HEK293T (cell line): ENCODE data around the gene CXXC5.

Experiments used
- CTCF ChIA-PET: fragments of 350-600 bp; formaldehyde crosslinking; extraction: SDS; loops from one replicate; lab custom pipeline; 2021; ENCODE audit warnings: antibody characterized with exemption, inconsistent platforms; lab: Yijun Ruan, JAX
- POLR2A ChIA-PET: fragments of 350-600 bp; formaldehyde crosslinking; extraction: SDS; loops from one replicate; lab custom pipeline; 2020; ENCODE audit warnings: antibody characterized with exemption, inconsistent platforms; lab: Yijun Ruan, JAX
- DNase-seq: peaks from one replicate; pipeline ENCODE4 v3.0.0; 2012; ENCODE audit warnings: mixed read lengths; ENCODE audit errors: extremely low spot score
- ARNT ChIP-seq: fragments of 450-650 bp; IDR thresholded peaks from 2 replicates; pipeline ENCODE4 v1.6.1; 2017; ENCODE audit warnings: mild to moderate bottlenecking
- BHLHE40 ChIP-seq: fragments of 450-650 bp; IDR thresholded peaks from 2 replicates; pipeline ENCODE4 v1.6.1; 2016; ENCODE audit warnings: mild to moderate bottlenecking, moderate library complexity, borderline replicate concordance
- CTBP1 ChIP-seq: fragments of 450-650 bp; IDR thresholded peaks from 2 replicates; pipeline ENCODE4 v1.6.1; 2016; ENCODE audit warnings: borderline replicate concordance
- ELF4 ChIP-seq: fragments of 450-650 bp; IDR thresholded peaks from 2 replicates; pipeline ENCODE4 v1.6.1; 2017; ENCODE audit warnings: antibody characterized with exemption
- FOXA1 ChIP-seq: fragments of 450-650 bp; IDR thresholded peaks from 2 replicates; pipeline ENCODE4 v1.6.1; 2016; ENCODE audit warnings: mild to moderate bottlenecking
- FOXK2 ChIP-seq: fragments of 450-650 bp; IDR thresholded peaks from 2 replicates; pipeline ENCODE4 v1.6.1; 2016; ENCODE audit warnings: mild to moderate bottlenecking
- FOXM1 ChIP-seq: fragments of 450-650 bp; IDR thresholded peaks from 2 replicates; pipeline ENCODE4 v1.6.1; 2017; ENCODE audit warnings: mild to moderate bottlenecking, borderline replicate concordance
- HDGF ChIP-seq: fragments of 450-650 bp; IDR thresholded peaks from 2 replicates; pipeline ENCODE4 v1.6.1; 2017; ENCODE audit warnings: antibody characterized with exemption, borderline replicate concordance
- L3MBTL2 ChIP-seq: fragments of 450-650 bp; conservative IDR thresholded peaks from 2 replicates; pipeline ENCODE4 v1.6.1; 2016; ENCODE audit warnings: mild to moderate bottlenecking
- LEF1 ChIP-seq: fragments of 450-650 bp; IDR thresholded peaks from 2 replicates; pipeline ENCODE4 v1.6.1; 2017; ENCODE audit warnings: mild to moderate bottlenecking, borderline replicate concordance
- NFRKB ChIP-seq: fragments of 450-650 bp; IDR thresholded peaks from 2 replicates; pipeline ENCODE4 v1.6.1; 2016; ENCODE audit warnings: mild to moderate bottlenecking, moderate library complexity
- PKNOX1 ChIP-seq: fragments of 450-650 bp; IDR thresholded peaks from 2 replicates; pipeline ENCODE4 v1.6.1; 2016
- SP1 ChIP-seq: fragments of 450-650 bp; IDR thresholded peaks from 2 replicates; pipeline ENCODE4 v1.6.1; 2017
- SUZ12 ChIP-seq: fragments of 450-650 bp; IDR thresholded peaks from 2 replicates; pipeline ENCODE4 v1.6.1; 2016; ENCODE audit warnings: mild to moderate bottlenecking
- ZNF384 ChIP-seq: fragments of 450-650 bp; IDR thresholded peaks from 2 replicates; pipeline ENCODE4 v1.6.1; 2016

Gene CXXC5

DNA sequence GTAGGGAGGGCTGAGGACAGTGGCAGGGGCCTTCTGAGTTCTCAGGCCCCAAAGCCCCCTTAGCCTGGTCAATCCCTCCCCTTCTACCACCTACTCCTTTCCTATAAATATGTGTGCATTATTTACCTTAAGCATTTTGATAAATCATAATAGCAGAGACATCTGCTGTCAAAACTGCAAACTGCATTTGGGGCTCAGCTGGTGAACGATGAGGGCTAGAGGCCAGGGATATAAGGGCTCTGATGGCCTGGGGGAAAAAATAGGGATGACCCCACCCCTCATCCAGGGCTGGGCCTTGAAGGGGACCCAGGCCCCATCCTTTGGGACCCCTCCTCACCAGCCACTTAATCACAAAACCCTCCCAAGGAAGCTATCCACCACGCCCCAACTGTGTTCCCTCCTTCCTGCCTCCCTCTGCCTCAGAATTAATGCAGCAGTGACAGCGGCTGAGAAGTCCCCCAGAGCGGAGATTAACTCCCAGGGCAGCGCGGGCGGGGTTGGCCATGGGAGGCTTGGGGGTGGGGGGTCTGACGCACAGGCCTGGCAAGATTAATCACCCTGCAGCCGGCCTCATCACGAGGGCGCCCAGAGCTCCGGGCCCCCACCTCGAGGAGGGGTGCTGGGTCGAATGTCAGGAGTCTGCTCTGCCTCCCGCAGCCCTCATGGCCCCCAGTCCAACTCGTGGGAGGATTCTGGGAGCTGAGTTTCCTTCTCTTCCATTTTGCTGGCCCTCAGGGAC is 42.1 kb downstream of the CXXC5 start:
- TF ChIP-seq LEF1 (no peak), ZNF384 (no peak)
- ChIA-PET POLR2A (interaction anchor here (0.8 kb wide), 1 partner anchor 21 kb away, joined by 4 read pairs; no protein-coding TSS in a partner anchor), CTCF (interaction anchor here (0.6 to 1.4 kb wide), 7 partner anchors 7 to 71 kb away, joined by 3 to 8 read pairs (median 3); no protein-coding TSS in a partner anchor)
- no peak for DNase-seq

DNA sequence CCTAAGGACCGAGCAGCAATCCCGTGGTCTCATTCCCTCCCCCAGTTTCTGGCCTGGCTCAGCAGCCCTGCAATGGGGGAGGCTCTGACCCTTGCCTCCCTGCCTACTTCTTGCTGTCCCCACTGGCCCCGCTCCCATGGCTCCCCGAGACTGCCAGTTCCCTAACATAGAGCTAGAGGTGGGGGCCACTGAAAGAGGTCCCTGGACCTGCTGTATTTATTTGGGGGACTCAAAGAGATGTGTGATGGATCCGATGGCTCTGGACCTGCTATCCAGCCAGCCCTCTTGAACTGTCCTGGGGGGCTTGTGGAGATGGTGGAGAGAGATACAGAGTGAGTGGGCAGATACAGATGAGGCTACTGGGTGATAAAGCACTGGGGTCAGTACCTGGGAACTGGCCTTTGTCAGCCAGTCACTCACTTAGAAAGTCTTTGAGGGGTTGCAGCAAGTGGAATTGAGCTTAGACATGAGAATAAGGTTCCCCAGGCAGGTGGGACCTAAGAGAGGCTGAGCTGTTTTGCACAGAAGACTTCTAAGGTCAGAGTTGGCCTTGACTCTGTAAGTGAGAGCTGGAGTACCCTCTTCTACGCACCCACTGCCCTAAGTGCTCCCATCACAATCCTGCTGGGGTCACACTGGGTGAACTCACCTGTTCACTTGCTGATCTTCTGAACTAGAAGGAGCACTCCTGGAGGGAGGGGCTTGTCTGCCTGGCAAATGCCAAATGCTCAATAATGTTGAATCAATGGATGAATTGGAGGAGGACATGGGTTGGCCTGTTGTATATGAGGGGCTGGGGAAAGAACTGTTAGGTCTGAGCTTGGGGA is 42.9 kb downstream of the CXXC5 start:
- DNase-seq: no peak
- no peak for TF ChIP-seq SP1
- TF ChIP-seq NFRKB: no peak
- no peak for TF ChIP-seq CTBP1
- TF ChIP-seq LEF1: no peak
- CTCF ChIA-PET: interaction anchor here (0.6 to 1.4 kb wide), 5 partner anchors 9 to 70 kb away, joined by 3 to 8 read pairs (median 3); no protein-coding TSS in a partner anchor
- POLR2A ChIA-PET: interaction anchor here (0.8 kb wide), 1 partner anchor 21 kb away, joined by 4 read pairs; no protein-coding TSS in a partner anchor

DNA sequence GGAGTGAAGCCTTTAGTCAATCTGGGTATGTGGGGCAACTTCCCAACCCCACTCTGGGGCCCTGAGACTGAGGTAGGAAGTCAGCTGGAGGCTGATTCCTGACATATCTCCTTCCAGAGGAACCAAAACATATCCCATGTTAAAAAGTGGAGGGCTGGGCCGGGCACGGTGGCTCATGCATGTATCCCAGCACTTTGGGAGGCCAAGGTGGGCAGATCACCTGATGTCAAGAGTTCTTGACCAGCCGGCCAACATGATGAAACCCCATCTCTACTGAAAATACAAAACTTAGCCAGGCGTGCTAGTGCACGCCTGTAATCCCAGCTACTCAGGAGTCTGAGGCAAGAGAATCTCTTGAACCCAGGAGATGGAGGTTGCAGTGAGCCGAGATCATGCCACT is 44.0 kb downstream of the CXXC5 start:
- POLR2A ChIA-PET: no interaction called here

GRCh38 chr5:139692679-139693308 is 44.6 kb downstream of the CXXC5 start:
- DNase-seq: no peak
- POLR2A ChIA-PET: interaction anchor here (1.0 kb wide), 2 partner anchors 18 to 45 kb away, joined by 3 to 5 read pairs; partner anchors contain the start of gene CXXC5
- TF ChIP-seq BHLHE40: no peak
- TF ChIP-seq L3MBTL2: no peak
- TF ChIP-seq LEF1: no peak
- TF ChIP-seq NFRKB: no peak
- no peak for TF ChIP-seq FOXA1
- no peak for TF ChIP-seq CTBP1
- no peak for TF ChIP-seq SP1
- TF ChIP-seq ELF4: no peak
- TF ChIP-seq SUZ12: no peak
- no peak for TF ChIP-seq FOXM1
- TF ChIP-seq PKNOX1: no peak
- TF ChIP-seq HDGF: no peak
- TF ChIP-seq ARNT: no peak
- CTCF ChIA-PET: interaction anchor here (1.4 kb wide), 1 partner anchor 18 kb away, joined by 6 read pairs; no protein-coding TSS in a partner anchor

More for the DNA sequence above, 44.0 kb downstream of the CXXC5 start:
- CTCF ChIA-PET: interaction anchor here (0.6 kb wide), 1 partner anchor 179 kb away, joined by 4 read pairs; no protein-coding TSS in a partner anchor
- TF ChIP-seq PKNOX1 (no peak), BHLHE40 (no peak), HDGF (no peak), FOXK2 (no peak), CTBP1 (no peak), ARNT (no peak)
- no peak for DNase-seq

DNA sequence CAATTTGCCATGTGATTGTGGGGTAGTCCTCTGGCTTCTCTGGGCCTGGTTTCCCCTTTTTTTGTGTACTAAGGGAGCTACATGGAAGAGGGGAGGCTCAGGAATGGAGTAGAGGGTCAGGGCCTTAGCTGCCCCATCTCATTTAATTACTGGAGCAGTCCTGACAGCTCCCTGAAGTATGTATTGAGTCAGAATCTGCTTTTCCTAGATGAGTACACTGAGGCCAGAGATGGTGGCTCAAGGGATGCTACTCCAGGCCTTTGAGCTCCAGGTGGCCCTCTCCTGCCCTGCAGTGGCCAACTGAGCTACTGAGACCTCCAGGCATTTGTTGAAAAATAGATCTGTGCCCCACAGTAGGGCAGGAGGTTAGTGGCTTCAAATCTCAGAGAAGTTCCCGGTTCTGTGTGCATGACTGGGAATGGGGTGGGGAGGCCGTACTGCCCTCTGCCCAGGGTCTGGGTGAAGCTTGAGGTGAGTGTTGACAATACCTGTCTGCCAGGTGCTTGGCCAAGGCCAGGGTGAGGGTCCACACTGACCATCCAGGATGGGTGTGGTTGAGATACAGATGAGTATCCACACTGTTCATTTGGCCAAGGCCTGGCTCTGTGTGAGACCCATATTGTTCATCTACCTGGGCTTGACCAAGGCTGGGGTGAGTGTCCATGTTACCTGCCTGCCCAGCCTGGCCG is 45.7 kb downstream of the CXXC5 start:
- ChIA-PET CTCF (interaction anchor here (0.6 to 1.4 kb wide), 3 partner anchors 17 to 62 kb away, joined by 3 to 6 read pairs (median 5); no protein-coding TSS in a partner anchor), POLR2A (interaction anchor here (0.6 to 1.0 kb wide), 3 partner anchors 17 to 133 kb away, joined by 3 to 5 read pairs (median 3); partner anchors contain the start of genes CXXC5 and UBE2D2)
- DNase-seq: no peak
- no peak for TF ChIP-seq FOXK2

DNA sequence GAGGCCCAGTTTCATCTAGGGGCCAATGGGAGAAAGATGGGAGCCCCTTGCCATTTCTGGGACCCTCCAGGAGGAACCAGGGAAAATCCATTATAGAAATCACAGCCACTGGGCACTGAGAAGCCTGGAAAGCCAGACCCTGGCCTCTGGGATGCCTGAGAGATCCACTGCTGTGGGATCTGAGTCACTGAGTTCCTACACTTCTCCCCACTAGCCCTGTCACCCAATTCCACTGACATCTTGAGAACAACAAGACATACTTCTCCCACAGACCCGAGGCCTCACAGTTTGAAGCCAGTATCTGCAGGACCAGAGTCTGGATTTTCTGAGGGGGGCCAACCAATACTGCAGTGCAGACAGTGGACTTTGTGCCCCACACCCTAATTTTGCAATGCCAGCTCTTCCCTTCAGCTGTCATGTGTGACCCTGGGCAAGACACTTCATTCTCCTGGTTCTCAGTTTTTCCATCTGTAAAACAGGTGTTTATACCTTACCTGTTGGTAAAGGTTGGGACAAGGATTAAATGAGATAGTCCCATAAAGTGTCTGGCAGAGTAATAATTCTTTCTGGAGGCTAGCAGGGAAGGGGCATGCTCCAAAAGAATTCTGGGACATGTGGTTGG is 46.5 kb downstream of the CXXC5 start:
- no peak for DNase-seq
- ChIA-PET CTCF (interaction anchor here (0.7 kb wide), 1 partner anchor 62 kb away, joined by 3 read pairs; no protein-coding TSS in a partner anchor), POLR2A (no interaction called here)
- TF ChIP-seq FOXA1: no peak
